ENCODE results near the gene OPCML. TPM values are rescaled to one million over a fixed set of nuclear protein-coding genes. Genes with fewer than 3 reads are reported as not detected.

Gene OPCML
- polyA plus RNA-seq, 1 donor from 2014 or later, result 11.6 TPM

- H2AFZ ChIP-seq (ENCODE audit: low read depth, low read length), result no peak overlapping the region
Measured at GRCh38 chr11:133579165-133580031, 47.1 kb upstream of the OPCML start.

GRCh38 chr11:133577403-133577802, 45.1 kb upstream of the OPCML start:
- H3K9me2 ChIP-seq (ENCODE audit: insufficient read depth, low read length), result no peaks in the 10 kb centered on the region
- H3K27me3 ChIP-seq (ENCODE audit: insufficient read depth, low read depth, low read length), result no peaks in the 10 kb centered on the region
- H2AFZ ChIP-seq (ENCODE audit: low read depth, low read length), result no peak overlapping the region
- no peaks in the 10 kb centered on the region for H3K9me3 ChIP-seq (ENCODE audit: low read length)
- no peak overlapping the region for H3K27ac ChIP-seq (ENCODE audit: low read length)
- H3K36me3 ChIP-seq (ENCODE audit: insufficient read depth, low read length), result no peaks in the 10 kb centered on the region
- H3K9ac ChIP-seq (ENCODE audit: low read length), result no peak overlapping the region
- H3K79me2 ChIP-seq (replicated peaks; ENCODE audit: insufficient read depth, low read length), result no peaks in the 10 kb centered on the region
- no peak overlapping the region for H3K4me3 ChIP-seq (ENCODE audit: low read length)
- no peaks in the 10 kb centered on the region for H4K20me1 ChIP-seq (ENCODE audit: insufficient read depth)
- no peak overlapping the region for H3K4me2 ChIP-seq (ENCODE audit: low read length)
- H3F3A ChIP-seq (ENCODE audit: insufficient read depth, low read length, poor library complexity, severe bottlenecking), result no peaks in the 10 kb centered on the region
- no peak for TF ChIP-seq REST (IDR thresholded peaks at IDR 0.05; ENCODE audit: borderline replicate concordance)
- no peak for TF ChIP-seq EP300 (conservative IDR thresholded peaks at IDR 0.05; ENCODE audit: poor library complexity, severe bottlenecking)
- no peak for TF ChIP-seq RAD21 (conservative IDR thresholded peaks at IDR 0.05)
- no peak for TF ChIP-seq MXI1 (conservative IDR thresholded peaks at IDR 0.05; ENCODE audit: poor library complexity, severe bottlenecking)
- no peak for TF ChIP-seq POLR2AphosphoS5 (IDR thresholded peaks at IDR 0.05)
- TF ChIP-seq SMC3 (conservative IDR thresholded peaks at IDR 0.05; ENCODE audit: poor library complexity), result no peak
- TF ChIP-seq TAF1 (IDR thresholded peaks at IDR 0.05; ENCODE audit: low read depth), result no peak
- TF ChIP-seq EZH2 (IDR thresholded peaks at IDR 0.05; ENCODE audit: borderline replicate concordance, insufficient read depth, low read length, poor library complexity, severe bottlenecking), result no peak

More at GRCh38 chr11:133579165-133580031, 47.1 kb upstream of the OPCML start:
- TF ChIP-seq, protein P1, sequence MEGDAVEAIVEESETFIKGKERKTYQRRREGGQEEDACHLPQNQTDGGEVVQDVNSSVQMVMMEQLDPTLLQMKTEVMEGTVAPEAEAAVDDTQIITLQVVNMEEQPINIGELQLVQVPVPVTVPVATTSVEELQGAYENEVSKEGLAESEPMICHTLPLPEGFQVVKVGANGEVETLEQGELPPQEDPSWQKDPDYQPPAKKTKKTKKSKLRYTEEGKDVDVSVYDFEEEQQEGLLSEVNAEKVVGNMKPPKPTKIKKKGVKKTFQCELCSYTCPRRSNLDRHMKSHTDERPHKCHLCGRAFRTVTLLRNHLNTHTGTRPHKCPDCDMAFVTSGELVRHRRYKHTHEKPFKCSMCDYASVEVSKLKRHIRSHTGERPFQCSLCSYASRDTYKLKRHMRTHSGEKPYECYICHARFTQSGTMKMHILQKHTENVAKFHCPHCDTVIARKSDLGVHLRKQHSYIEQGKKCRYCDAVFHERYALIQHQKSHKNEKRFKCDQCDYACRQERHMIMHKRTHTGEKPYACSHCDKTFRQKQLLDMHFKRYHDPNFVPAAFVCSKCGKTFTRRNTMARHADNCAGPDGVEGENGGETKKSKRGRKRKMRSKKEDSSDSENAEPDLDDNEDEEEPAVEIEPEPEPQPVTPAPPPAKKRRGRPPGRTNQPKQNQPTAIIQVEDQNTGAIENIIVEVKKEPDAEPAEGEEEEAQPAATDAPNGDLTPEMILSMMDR (IDR thresholded peaks at IDR 0.05; ENCODE audit: poor library complexity, severe bottlenecking), result no peak
- TF ChIP-seq EZH2 (IDR thresholded peaks at IDR 0.05; ENCODE audit: borderline replicate concordance, insufficient read depth, low read length, poor library complexity, severe bottlenecking) (no peak), EP300 (conservative IDR thresholded peaks at IDR 0.05; ENCODE audit: poor library complexity, severe bottlenecking) (no peak), TAF1 (IDR thresholded peaks at IDR 0.05; ENCODE audit: low read depth) (no peak), SMC3 (conservative IDR thresholded peaks at IDR 0.05; ENCODE audit: poor library complexity) (no peak), RAD21 (conservative IDR thresholded peaks at IDR 0.05) (no peak), MXI1 (conservative IDR thresholded peaks at IDR 0.05; ENCODE audit: poor library complexity, severe bottlenecking) (no peak), REST (IDR thresholded peaks at IDR 0.05; ENCODE audit: borderline replicate concordance) (no peak), POLR2AphosphoS5 (IDR thresholded peaks at IDR 0.05) (no peak)
- no peak overlapping the region for H3K4me3 ChIP-seq (ENCODE audit: low read length)
- no peaks in the 10 kb centered on the region for H3F3A ChIP-seq (ENCODE audit: insufficient read depth, low read length, poor library complexity, severe bottlenecking)
- H3K27me3 ChIP-seq (ENCODE audit: insufficient read depth, low read depth, low read length), result no peaks in the 10 kb centered on the region
- no peaks in the 10 kb centered on the region for H3K79me2 ChIP-seq (replicated peaks; ENCODE audit: insufficient read depth, low read length)
- H3K9me2 ChIP-seq (ENCODE audit: insufficient read depth, low read length), result no peaks in the 10 kb centered on the region
- no peaks in the 10 kb centered on the region for H4K20me1 ChIP-seq (ENCODE audit: insufficient read depth)
- H3K9me3 ChIP-seq (ENCODE audit: low read length), result no peaks in the 10 kb centered on the region
- no peaks in the 10 kb centered on the region for H3K36me3 ChIP-seq (ENCODE audit: insufficient read depth, low read length)
- H3K9ac ChIP-seq (ENCODE audit: low read length), result no peak overlapping the region
- H3K27ac ChIP-seq (ENCODE audit: low read length), result no peak overlapping the region
- H3K4me2 ChIP-seq (ENCODE audit: low read length), result no peak overlapping the region
